Right cardiac atrium (tissue), 5 donors: ENCODE results near the gene NOL4L. TPM values are rescaled to one million over a fixed set of nuclear protein-coding genes. Genes with fewer than 3 reads are reported as not detected.

Experiments used
- ATAC-seq, 2 donors: fragments of 200-7000 bp; cut with Tn5 transposase; one replicate each; pipeline versions ENCODE4 v1.8.0 to v1.9.1; 2020; ENCODE audit warnings: moderate library complexity in 2 of 2, mild to moderate bottlenecking in 1 of 2
- DNase-seq, 3 donors: peaks; one replicate each; pipeline ENCODE4 v3.0.0-alpha.2; 2020
- H3K27ac ChIP-seq: one replicate; pipeline ENCODE4 v1.5.1; 2013; ENCODE audit warnings: mild to moderate bottlenecking, low read length, control low read depth, moderate library complexity
- H3K27me3 ChIP-seq: one replicate; pipeline ENCODE4 v1.6.1; 2013; ENCODE audit not compliant: control insufficient read depth, insufficient read depth
- H3K4me1 ChIP-seq: one replicate; pipeline ENCODE4 v1.6.1; 2013; ENCODE audit warnings: low read length; ENCODE audit not compliant: control insufficient read depth, insufficient read depth
- H3K4me3 ChIP-seq: one replicate; pipeline ENCODE4 v1.5.1; 2013; ENCODE audit warnings: low read length, control low read depth
- H3K9me3 ChIP-seq: one replicate; pipeline ENCODE4 v1.6.1; 2013; ENCODE audit warnings: low read length; ENCODE audit not compliant: control insufficient read depth
- WGBS: extraction: QIAGEN DNeasy Blood & Tissue Kit; methylation state at CpG from one replicate; pipeline ENCODE4 v1.1.7; 2013; 5-methylcytosine and 5-hydroxymethylcytosine counted together
- intact Hi-C, 4 donors: fragments of 100-400 bp; cut with DNase I; formaldehyde crosslinking; loops; one replicate each; pipeline versions ENCODE4 v1.11.0 to v1.14.0; 2022 to 2023
- polyA plus RNA-seq: library from polyadenylated mRNA; stranded (reverse); fragments of 200-250 nt; gene quantifications from one replicate; pipeline ENCODE4 v1.2.3, GENCODE V29; 2013
- total RNA-seq, 4 donors: library from RNA; stranded (reverse); fragmentation: NEBNext Ultra II Directional; extraction: Animal tissue kit (Norgen Biotek cat#: 25700); gene quantifications; one replicate each; pipeline ENCODE4 v1.2.1, GENCODE V29; 2021
- donor health status: healthy with polysubstance abuse.
- donor health status: DM: no; HTN: yes; CAD: no.
- donor health status: DM: no; HTN: no; CAD: no.
- donor health status: DM: no; HTN: yes; CAD: no; lungs with severe emphysema.
- donor health status: DM: yes; HTN: yes; CAD: no.

The NOL4L gene
- total and polyA plus RNA-seq, 5 donors = 6.5 to 10.9 (median 8.3) TPM

GRCh38 chr20:32457479-32457986 lies 127.6 kb downstream of the NOL4L start:
- DNase-seq (peak; percentile 73 to 89 (median 88)), ATAC-seq (peak; percentile 83 to 85)
- Histone ChIP-seq H3K4me1 (peaks cover 5% of the 10 kb centered on the region), H3K27me3 (no peaks in the 10 kb centered on the region), H3K4me3 (peak overlapping the region; percentile 48), H3K9me3 (no peaks in the 10 kb centered on the region), H3K27ac (no peak overlapping the region)
- intact Hi-C loops = no loop called here
- 15% methylated on average over 29 of the region's 29 CpGs for WGBS

- Histone ChIP-seq H3K27ac (no peak overlapping the region), H3K9me3 (no peaks in the 10 kb centered on the region), H3K27me3 (no peaks in the 10 kb centered on the region), H3K4me1 (peaks cover 5% of the 10 kb centered on the region), H3K4me3 (peak overlapping the region; percentile 48)
- DNase-seq (peak in 2 of 3 donors; percentile 82 to 84), ATAC-seq (peak; percentile 60 to 61)
- 10% methylated on average over 36 of the region's 36 CpGs for WGBS
- intact Hi-C loops = no loop called here
Observed at GRCh38 chr20:32456869-32457478, 128.2 kb downstream of the NOL4L start.

- intact Hi-C loops = no loop called here
- Histone ChIP-seq H3K27me3 (no peaks in the 10 kb centered on the region), H3K4me3 (no peak overlapping the region), H3K4me1 (peaks cover 5% of the 10 kb centered on the region), H3K27ac (no peak overlapping the region), H3K9me3 (no peaks in the 10 kb centered on the region)
- WGBS = 89% methylated on average over 35 of the region's 35 CpGs
- ATAC-seq (no peak), DNase-seq (peak in 1 of 3 donors; percentile 60)
Observed at GRCh38 chr20:32455901-32456701, 129.0 kb downstream of the NOL4L start.

GRCh38 chr20:32455171-32455900 lies 129.8 kb downstream of the NOL4L start:
- H3K4me3 ChIP-seq = no peak overlapping the region
- WGBS = 81% methylated on average over 12 of the region's 12 CpGs
- DNase-seq (peak in 1 of 3 donors; percentile 47), ATAC-seq (no peak)
- peaks cover 5% of the 10 kb centered on the region for H3K4me1 ChIP-seq
- intact Hi-C loops = no loop called here
- no peaks in the 10 kb centered on the region for H3K9me3 ChIP-seq
- H3K27ac ChIP-seq = no peak overlapping the region
- no peaks in the 10 kb centered on the region for H3K27me3 ChIP-seq

GRCh38 chr20:32454164-32455145 lies 130.7 kb downstream of the NOL4L start:
- H3K27me3 ChIP-seq = no peaks in the 10 kb centered on the region
- DNase-seq = peak in 1 of 3 donors; percentile 43
- no peak overlapping the region for H3K27ac ChIP-seq
- intact Hi-C loops = no loop called here
- no peak for ATAC-seq
- no peak overlapping the region for H3K4me3 ChIP-seq
- 85% methylated on average over 31 of the region's 31 CpGs for WGBS
- H3K4me1 ChIP-seq = peaks cover 5% of the 10 kb centered on the region
- H3K9me3 ChIP-seq = no peaks in the 10 kb centered on the region

- 85% methylated on average over 28 of the region's 28 CpGs for WGBS
- intact Hi-C loops = no loop called here
- Histone ChIP-seq H3K27me3 (no peaks in the 10 kb centered on the region), H3K9me3 (no peaks in the 10 kb centered on the region), H3K4me1 (peaks cover 5% of the 10 kb centered on the region), H3K27ac (no peak overlapping the region), H3K4me3 (no peak overlapping the region)
- DNase-seq (peak in 1 of 3 donors; percentile 56), ATAC-seq (no peak)
Observed at GRCh38 chr20:32453467-32454163, 131.5 kb downstream of the NOL4L start.

GRCh38 chr20:32452776-32453466 lies 132.2 kb downstream of the NOL4L start:
- WGBS = 92% methylated on average over 24 of the region's 24 CpGs
- intact Hi-C loops = no loop called here
- peaks cover 7% of the 10 kb centered on the region for H3K4me1 ChIP-seq
- H3K4me3 ChIP-seq = no peak overlapping the region
- DNase-seq (no peak), ATAC-seq (no peak)
- H3K27me3 ChIP-seq = no peaks in the 10 kb centered on the region
- no peak overlapping the region for H3K27ac ChIP-seq
- no peaks in the 10 kb centered on the region for H3K9me3 ChIP-seq

GRCh38 chr20:32451682-32452461 lies 133.3 kb downstream of the NOL4L start:
- no peak for ATAC-seq
- 77% methylated on average over 27 of the region's 27 CpGs for WGBS
- Histone ChIP-seq H3K9me3 (no peaks in the 10 kb centered on the region), H3K4me3 (no peak overlapping the region), H3K27me3 (no peaks in the 10 kb centered on the region), H3K4me1 (peaks cover 6% of the 10 kb centered on the region), H3K27ac (no peak overlapping the region)
- intact Hi-C loops = no loop called here
- DNase-seq = no peak

- ATAC-seq (no peak), DNase-seq (no peak)
- H3K4me1 ChIP-seq = peaks cover 4% of the 10 kb centered on the region
- WGBS = 84% methylated on average over 8 of the region's 8 CpGs
- intact Hi-C loops = no loop called here
- no peaks in the 10 kb centered on the region for H3K9me3 ChIP-seq
- no peaks in the 10 kb centered on the region for H3K27me3 ChIP-seq
- H3K4me3 ChIP-seq = no peak overlapping the region
- H3K27ac ChIP-seq = no peak overlapping the region
Observed at GRCh38 chr20:32451340-32451681, 133.8 kb downstream of the NOL4L start.
